GM10847 (cell line): ENCODE results near the gene TLCD1.
A peak's percentile ranks its signal among the peaks of the same experiment; 100 is the strongest.

ENCODE experiments used
- POLR2A ChIP-seq: IDR thresholded peaks from 2 replicates; pipeline ENCODE4 v1.6.1; 2011; ENCODE audit not compliant: insufficient read length; ENCODE audit errors: extremely low read depth

The TLCD1 gene

DNA sequence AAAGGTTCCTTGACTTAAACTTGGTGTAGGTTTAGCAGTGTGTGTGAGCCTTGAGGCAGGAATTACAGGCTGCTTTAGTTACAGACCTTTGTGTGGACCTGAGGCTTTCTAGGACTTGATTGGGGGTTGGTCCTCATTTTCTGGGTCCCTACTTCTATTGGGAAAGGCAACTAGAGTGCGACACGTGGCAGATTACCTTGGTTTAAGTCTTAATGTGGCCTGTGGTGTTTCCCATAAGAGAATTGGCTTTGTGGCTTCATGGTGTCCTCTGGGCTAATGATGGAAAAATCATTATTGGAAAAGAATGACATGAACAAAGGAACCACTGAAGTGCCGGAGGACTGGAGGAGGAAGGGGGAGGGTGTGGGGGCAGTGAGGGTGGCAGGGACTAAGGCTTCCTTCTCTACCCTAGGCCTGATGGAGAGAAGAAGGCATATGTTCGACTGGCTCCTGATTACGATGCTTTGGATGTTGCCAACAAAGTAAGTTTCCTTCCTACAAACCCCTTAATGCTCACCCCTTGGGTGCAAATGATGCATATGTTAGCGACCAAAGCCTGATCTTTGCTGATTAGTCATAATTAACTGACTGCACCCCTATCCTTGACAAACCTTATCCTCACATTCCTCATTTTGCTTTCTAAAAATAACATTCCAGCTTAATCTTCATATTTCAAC is 2.7 kb downstream of the TLCD1 start:
- TF ChIP-seq POLR2A = no peak

DNA sequence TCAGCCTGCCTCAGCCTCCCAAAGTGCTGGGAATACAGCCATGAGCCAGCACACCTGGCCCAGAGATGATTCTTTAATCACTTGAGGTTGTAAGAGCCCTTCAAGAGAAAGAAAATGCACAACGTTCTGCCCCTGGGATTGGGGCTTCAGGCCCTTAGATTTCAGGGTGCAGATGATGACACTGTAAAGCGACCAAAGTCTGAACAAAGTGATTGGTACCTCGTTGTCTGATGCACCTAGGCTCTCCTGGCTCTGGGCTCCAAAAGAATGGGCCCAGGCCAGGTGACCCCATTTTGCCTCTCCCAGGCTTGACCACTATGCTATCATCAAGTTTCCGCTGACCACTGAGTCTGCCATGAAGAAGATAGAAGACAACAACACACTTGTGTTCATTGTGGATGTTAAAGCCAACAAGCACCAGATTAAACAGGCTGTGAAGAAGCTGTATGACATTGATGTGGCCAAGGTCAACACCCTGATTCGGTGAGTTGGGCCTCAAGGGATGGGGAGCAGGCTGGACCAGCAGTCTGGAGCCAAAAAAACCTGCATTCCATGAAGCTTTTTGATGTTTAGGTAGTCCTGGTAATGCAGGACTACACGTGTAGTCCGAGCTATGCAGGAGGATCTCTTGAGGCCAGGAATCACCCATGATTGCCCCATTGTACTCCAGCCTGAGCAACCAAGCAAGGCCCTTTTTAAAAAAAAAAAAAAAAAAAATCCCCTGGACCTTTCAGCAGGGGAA is 3.4 kb downstream of the TLCD1 start:
- no peak for TF ChIP-seq POLR2A

DNA sequence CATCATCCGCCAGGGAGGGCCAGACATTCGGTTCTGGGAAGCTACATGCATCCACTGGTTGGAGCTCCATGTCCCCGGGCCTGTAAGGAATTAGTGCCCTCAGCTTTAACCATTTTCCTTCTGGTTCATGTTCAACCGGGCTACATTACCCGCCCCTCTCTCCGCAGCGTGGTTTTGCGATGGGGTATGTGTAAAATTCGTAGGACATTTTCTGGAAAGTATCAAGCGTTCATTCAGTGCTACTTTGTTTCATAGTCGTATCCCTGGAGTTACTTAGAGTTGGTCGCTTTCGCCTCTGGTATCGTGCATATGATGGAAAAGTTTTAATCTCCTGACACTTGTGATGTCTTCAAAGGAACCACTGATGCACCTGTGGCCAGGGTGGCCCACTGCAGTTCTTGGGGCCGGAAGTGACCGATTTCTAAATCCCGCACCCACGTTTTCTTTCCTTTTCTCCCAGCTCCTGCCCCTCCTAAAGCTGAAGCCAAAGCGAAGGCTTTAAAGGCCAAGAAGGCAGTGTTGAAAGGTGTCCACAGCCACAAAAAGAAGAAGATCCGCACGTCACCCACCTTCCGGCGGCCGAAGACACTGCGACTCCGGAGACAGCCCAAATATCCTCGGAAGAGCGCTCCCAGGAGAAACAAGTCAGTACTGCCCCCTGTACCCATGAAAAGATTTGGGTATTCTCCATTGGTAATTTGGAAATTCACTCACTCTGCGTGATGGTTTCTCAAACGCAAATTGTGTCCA is 5.6 kb downstream of the TLCD1 start:
- TF ChIP-seq POLR2A = no peak

DNA sequence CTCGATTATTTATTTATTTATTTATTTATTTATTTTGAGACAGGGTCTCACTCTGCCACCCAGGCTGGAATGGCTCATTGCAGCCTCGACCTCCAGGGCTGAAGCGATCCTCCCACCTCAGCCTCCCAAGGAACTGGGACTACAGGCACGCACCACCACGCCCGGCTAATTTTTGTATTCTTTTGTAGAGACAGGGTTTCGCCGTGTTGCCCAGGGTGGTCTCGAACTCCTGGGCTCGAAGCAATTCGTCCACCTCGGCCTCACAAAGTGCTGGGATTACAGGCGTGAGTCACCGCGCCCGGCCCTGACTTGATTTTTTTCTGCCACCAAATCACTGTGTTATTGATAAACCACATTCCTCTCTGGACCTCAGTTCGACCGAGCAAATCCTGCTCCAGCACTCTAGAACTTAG is 7.0 kb downstream of the TLCD1 start:
- no peak for TF ChIP-seq POLR2A

DNA sequence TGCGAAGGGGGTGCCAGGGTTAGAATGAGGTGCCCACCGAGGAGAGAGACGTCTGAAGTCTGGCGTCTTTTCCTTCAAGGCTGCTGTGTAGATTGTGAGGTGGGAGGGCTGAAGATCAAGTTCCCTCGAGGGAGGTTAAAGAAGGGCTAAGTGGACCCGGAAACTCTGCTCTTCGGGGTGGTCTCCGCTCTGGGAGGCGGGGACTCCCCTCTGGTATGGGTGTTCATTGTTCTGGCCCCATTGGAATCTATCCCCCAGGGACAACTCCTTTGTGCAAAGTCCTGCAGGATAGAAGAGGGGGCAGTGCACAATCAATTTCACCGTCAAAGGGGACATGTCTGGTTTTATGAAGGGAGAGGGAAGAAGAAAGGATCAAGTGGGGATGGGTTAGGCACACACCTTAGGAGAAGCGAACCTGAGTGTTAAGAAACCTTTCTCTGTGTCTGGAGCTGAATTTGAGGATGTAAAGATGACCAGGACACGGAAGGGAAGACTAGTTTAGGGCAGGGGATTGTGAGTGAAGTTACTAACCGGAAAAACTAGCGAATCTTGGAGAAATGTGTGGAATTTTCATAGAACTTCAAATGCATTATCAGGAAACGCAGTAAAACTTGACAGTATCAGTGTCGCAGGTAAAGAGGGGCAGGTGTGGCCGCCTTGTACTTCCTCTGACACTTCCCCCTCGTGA is 7.6 kb downstream of the TLCD1 start:
- TF ChIP-seq POLR2A = no peak

DNA sequence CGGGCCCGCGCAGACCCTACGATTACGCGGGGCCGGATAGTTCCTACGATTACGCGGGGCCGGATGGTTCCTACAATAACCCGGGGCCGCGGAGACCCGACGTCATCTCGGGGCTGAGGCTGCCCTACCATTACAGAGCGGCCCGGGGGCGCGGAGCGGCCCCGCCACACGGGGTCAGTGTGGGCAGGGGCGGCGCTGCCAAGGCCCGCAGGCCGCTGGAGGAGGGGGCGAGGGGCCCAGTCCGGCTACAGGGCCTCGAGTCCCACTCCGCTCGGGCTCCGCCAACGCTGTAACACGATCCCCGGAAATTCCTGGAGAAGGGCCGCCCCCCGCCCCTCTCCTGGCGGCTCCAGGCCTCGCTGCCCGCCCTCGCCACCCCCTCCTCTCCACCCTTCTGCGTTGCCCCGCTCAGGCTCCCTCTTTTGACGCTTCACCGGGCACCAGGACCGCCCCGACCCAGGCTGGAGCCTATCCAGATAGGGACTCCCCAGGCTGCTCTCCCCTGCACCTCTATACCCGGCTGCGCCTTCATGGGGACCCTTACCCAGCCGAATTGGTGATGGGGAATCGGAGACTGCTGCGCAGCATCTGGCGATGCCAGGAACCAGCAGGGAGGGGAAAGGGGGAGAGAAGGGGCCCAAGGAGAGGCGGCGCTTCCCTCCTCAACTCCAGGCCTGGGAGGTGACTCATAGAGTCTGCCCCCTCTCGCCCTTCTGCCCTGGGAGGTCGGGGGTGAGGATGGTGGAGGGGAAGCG is 8.3 kb downstream of the TLCD1 start, which contains the start of gene RAB34:
TSS of gene RAB34 (minus strand) at position 291 of the 755 bp plus-strand sequence. CDS start 602 bp downstream, outside the sequence.
- TF ChIP-seq POLR2A = no peak

DNA sequence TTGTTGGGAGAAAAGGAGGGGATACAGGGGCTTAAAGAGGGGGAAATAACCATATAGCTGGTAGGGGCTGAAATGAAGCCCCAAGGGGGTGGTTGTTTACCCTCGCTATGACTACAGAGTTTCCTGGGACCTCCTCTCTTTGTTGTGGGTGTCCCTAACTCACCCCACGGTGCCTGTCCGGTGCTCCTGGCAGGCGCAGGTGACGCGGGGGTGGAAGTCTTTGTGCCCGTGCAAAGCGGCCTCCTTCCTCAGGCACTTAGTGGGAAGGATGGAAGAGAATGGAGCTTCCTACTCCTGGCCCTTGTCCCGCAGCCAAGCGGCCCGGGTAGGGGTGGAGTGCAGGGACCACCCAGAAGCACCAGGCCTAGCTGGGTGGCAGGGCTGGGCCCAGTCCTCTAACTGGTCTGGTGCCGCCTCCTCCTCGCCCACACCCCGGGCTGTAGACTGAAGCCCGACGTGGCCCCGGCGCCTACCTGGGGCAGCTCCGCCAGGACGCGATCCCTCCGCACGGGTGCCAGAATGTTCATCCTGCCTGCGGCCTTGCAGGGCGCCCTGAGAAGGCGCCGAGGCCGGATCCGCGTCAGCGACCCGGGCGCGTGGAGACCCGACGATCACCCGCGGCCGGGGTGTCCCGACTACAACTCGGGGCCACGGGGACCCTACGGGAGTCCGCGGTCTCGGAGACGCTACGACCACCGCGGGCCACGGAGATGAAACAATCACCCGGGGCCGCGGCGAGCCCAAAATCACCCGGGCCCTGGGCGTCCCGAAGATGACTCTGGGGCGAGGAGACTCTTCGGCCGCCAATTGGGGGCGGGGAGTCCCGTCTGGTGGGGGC is 9.1 kb downstream of the TLCD1 start:
- no peak for TF ChIP-seq POLR2A

DNA sequence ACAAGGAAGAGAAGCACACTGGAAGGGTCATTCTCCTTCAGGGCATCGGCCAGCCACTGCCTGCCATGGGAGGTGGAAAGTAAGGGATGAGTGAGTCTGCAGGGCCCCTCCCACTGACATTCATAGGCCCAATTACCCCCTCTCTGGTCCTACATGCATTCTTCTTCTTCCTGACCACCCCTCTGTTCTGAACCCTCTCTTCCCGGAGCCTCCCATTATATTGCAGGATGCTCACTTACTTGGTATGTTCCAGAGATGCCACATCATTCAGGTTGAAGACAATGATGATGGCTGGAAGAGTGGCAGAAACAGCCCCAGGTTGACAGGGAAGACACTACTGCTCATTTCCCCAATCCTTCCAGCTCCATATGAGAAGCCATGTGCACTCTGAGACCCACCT is 10.8 kb downstream of the TLCD1 start:
- no peak for TF ChIP-seq POLR2A

DNA sequence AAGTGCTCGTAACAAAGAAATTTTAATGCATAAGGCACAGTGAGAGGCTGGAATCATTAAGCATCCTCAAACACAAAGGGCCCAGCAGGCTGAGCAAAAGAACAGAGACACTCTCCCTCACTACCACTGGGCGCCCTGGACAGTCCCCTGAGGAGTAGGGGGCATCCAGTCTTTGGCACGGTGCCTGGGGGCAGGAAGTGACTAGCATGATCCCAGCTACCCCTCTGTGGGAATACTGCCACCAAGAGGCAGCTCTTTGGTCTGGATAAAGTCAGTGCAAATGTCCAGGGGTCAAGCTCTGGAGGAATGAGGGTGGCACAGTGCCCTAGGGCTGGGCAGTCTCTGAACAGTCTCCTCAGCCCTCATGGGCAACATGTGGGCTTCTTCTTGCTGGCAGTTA is 11.8 kb downstream of the TLCD1 start:
- no peak for TF ChIP-seq POLR2A

DNA sequence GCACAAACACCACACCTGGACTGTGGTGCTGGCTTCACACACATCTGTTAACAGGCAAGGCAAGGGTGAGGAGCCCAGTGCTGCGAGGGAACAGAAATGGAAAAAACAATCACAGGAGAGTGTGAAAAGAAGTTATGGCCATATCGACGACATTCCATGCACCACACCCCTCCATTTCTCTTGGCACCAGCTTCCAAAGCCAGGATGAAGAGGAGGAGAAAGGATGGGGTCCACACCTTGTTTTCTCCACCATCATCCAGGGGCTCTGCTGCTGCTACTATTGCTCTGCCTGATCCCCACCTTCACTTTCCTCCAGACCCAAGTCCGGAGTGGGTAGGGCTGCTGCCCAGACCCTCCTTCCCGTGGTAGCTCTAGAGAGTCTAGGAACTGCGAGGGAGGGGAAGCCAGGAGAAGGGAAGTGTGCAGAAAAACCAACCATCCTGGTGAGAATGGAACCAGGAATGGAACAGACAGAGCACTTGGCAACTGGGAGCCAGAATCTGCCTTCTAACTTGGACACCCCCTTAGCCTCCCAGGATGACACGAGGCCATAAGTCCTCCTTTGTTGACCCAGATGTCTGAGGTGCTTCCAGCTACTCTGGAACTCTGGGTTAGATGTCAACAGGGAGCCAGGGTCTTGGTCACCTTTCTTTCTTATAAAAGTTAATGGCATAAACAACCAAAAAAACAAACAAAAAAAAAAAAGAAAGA is 13.2 kb downstream of the TLCD1 start:
- TF ChIP-seq POLR2A = no peak

DNA sequence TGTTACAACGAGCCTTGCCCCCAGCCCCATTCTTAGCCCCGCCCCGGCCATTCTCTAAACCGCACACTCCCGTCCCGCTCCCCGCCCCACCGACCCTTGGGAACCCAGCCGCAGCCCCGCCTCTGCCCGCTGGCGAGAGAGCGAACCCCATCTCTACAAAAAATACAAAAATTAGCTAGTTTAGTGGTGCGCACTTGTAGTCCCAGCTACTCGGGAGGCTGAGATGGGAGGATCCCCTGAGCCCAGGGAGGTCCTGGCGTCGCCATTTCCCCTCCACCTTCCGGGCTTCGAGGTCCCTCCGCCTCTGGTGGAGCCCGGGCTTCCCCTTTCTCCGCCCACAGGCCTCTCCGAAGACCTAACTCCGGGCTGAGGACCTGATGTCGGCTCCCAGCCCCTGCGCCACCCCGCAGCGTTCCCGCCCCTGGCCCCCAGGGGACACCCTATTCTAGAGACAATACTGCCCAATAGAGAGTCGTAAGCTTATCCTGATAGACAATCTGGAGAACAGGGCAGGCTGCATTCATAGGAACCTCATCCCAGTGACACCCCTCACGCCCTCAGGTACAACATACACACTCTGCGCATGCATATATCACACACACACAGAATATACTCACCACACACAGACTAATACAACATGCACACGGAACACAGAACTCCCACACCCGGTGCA is 13.9 kb downstream of the TLCD1 start:
- peak; percentile 14 for TF ChIP-seq POLR2A

DNA sequence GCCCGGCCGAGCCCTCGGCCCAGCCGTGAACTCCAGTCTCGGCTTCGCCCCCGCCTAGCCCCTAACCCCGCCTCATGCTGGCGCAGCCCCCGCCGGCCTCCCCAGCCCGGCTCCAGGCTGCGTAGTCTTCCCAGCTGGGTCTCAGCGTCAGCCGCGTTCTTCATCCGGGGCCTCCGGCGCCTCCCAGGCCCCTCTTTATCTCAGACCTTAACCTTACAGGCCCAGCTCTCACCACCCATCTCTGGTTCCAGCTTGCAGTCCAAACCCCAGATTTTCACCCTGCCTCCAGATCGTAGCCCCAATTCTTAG is 14.4 kb downstream of the TLCD1 start, which contains the start of gene PROCA1:
TSS of gene PROCA1 (minus strand) at position 166 of the 309 bp plus-strand sequence. CDS start 228 bp downstream, outside the sequence.
- no peak for TF ChIP-seq POLR2A
